GM12872 (cell line): Measurements from ENCODE around the gene CEP55.
A peak's percentile ranks its signal among the peaks of the same experiment; 100 is the strongest.

Experiments
- CTCF ChIP-seq: IDR thresholded peaks from 3 replicates; pipeline ENCODE4 v1.5.1; 2011; ENCODE audit warnings: low read depth, mild to moderate bottlenecking, low read length, moderate library complexity; ENCODE audit not compliant: insufficient read depth

The CEP55 gene

GRCh38 chr10:93513091-93513490 lies 16.7 kb downstream of the CEP55 start:
- TF ChIP-seq CTCF: no peak

DNA sequence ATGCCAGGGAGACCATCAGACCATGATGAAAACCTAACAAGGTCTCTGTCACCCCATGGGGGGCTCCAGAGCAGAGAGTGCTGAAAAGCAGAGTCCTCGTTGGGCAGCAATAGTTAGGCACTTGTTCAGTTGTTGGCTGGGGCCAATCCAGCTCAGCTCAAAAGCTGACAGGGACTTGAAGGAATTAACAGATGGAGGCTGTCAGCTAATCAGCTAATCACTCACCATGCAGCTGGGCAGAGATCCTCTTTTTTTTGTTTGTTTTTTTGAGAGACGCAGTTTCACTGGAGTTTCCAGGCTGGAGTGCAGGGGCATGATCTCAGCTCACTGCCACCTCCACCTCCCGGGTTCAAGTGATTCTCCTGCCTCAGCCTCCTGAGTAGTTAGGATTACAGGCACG lies 18.1 kb downstream of the CEP55 start:
- TF ChIP-seq CTCF: no peak

DNA sequence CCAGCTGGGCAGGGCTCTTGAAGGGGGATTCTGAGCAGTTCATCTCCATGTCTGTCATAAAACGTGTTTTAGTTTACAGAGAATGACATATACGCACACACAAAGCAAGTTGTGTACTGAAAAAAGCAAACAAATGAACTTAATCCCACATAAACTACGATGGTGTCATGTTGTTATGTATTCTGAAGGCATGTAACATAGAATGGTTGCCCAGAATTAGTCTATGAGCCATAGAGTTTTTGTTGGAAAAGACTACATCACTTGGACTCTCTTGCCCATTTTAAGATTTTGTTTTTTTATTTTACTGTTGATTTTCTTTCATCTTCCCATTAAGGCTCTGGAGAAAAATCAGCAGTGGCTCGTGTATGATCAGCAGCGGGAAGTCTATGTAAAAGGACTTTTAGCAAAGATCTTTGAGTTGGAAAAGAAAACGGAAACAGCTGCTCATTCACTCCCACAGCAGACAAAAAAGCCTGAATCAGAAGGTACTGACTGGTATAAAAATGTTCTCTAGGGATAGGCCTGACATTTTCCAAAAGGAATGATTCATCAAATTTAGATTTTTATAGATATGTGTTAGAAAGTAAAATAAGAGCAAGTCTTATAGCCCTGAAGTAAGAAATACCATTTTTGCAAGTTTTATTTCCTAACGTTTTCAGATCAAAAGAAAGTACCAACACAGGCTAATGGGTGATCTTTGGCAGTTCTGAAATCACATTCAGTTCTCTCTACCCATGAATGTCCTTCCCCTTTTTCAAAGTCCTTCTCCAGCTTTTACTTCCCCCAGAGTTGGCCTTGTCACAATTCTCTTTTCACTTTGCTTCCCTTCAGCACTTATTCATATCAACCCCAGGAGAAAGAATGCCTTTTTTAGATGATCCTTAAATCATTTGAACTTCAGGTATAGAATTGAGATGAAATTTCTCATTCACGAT lies 18.9 kb downstream of the CEP55 start:
- TF ChIP-seq CTCF: no peak

DNA sequence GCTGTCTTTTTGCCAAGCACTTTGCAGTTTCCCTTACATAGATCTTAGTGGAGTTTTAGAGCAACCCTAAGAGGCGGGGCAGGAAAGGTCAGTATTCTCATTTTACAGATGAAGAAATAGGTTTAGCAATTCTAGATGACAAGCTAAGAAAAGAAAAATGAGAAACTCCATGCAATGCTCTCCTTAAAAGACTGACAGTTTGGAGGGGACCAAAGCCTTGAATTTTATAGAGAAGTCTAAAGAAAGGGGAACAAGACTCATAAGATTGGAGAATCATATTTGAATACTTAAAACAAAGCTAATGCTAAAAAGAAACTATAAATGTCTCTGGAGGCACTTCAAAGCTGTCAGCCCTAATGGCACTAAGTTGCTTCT lies 19.6 kb downstream of the CEP55 start:
- TF ChIP-seq CTCF: no peak

GRCh38 chr10:93518531-93518930 lies 22.1 kb downstream of the CEP55 start:
- TF ChIP-seq CTCF: no peak

DNA sequence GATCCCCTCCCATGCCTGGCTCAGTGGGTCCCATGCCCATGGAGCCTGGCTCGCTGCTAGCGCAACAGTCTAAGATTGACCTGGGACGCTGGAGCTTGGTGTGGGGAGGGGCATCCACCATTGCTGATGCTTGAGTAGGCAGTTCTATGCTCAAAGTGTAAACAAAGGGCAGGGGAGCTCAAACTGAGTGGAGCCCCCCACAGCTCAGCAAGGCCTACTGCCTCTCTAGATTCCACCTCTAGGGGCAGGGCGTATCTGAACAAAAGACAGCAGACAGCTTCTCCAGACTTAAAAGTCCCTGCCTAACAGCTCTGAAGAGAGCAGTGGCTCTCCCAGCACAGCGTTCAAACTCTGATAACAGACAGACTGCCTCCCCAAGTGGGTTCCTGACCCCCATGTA lies 38.9 kb downstream of the CEP55 start:
- no peak for TF ChIP-seq CTCF

GRCh38 chr10:93541402-93542357 lies 45.3 kb downstream of the CEP55 start:
- TF ChIP-seq CTCF: peak; percentile 62
